D721Med (cell line): ENCODE data around the gene ITCH.
"Not testable (repeated sequence)": the region's sequence is repeated elsewhere in the genome, so short reads cannot be mapped to it uniquely, and the experiment has no call there.

ENCODE experiments used
- DNase-seq: peaks from one replicate; pipeline ENCODE4 v3.0.0; 2011; ENCODE audit warnings: low spot score; ENCODE audit not compliant: insufficient read length
- FAIRE-seq: peaks from 2 replicates; lab custom pipeline; 2011; peaks lifted over from hg19 to GRCh38; lab: Jason Lieb, UNC
- CTCF ChIP-seq: IDR thresholded peaks from 2 replicates; pipeline ENCODE4 v1.5.1; 2012; ENCODE audit warnings: mild to moderate bottlenecking, control low read depth; ENCODE audit not compliant: insufficient read depth; ENCODE audit errors: missing control alignments

ITCH gene

GRCh38 chr20:34374209-34374760 lies 11.2 kb downstream of the ITCH start:
- no peak for FAIRE-seq
- no peak for TF ChIP-seq CTCF
- DNase-seq: no peak

- FAIRE-seq (no peak), DNase-seq (no peak)
- no peak for TF ChIP-seq CTCF
Measured at GRCh38 chr20:34375977-34376430, 12.9 kb downstream of the ITCH start.

GRCh38 chr20:34377072-34377847 lies 14.2 kb downstream of the ITCH start:
- DNase-seq (no peak), FAIRE-seq (no peak)
- no peak for TF ChIP-seq CTCF

- DNase-seq (no peak), FAIRE-seq (no peak)
- TF ChIP-seq CTCF: no peak
Measured at GRCh38 chr20:34382174-34382573, 19.1 kb downstream of the ITCH start.

- FAIRE-seq, DNase-seq: not testable (repeated sequence)
Measured at GRCh38 chr20:34382877-34383455, 19.9 kb downstream of the ITCH start.

- no peak for DNase-seq
- no peak for TF ChIP-seq CTCF
Measured at GRCh38 chr20:34385464-34385863, 22.4 kb downstream of the ITCH start.

GRCh38 chr20:34388000-34388399 lies 24.9 kb downstream of the ITCH start:
- TF ChIP-seq CTCF: no peak
- FAIRE-seq: no peak
- DNase-seq: no peak

More at GRCh38 chr20:34385464-34385863, 22.4 kb downstream of the ITCH start:
- no peak for FAIRE-seq
